ENCODE data around the gene GSTM3. TPM values are rescaled to one million over a fixed set of nuclear protein-coding genes. Genes with fewer than 3 reads are reported as not detected.

The GSTM3 gene
- total and polyA plus RNA-seq, 10 donors, result 8.9 to 44.0 (median 20.9) TPM

DNA sequence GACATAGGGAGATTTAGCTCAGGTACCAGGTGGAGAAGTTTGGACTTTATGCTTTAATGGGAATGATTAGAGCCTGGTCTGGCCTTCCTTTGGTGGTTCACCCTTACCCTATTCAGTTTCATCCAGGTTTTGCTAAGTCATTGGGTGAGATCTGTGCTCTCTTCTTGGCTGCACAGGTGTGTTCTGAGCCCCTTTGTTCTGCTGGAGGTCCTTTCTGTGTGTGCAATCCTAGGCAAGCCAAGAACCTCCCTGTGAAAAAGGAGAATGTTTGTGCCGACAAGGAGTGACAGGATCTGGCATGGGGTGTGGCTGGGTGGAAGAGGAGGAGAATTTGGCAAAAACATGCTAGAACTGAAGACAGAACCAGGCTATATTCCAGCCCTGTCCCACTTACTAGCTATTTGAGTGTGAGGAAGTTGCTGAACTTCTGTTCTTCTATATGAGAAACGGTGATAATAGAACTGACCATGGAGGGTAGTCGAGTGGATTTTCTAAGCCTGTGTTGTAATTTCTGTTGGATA lies 24.2 kb downstream of the GSTM3 start:
- H3K9me3 ChIP-seq, result no peaks in the 10 kb centered on the region
- H3K36me3 ChIP-seq, result no peaks in the 10 kb centered on the region
- intact Hi-C loops (cut with DNase I; ENCODE audit: low total_unique reads), result no loop called here
- no peak overlapping the region for H3K27ac ChIP-seq
- no peaks in the 10 kb centered on the region for H3K4me1 ChIP-seq
- no peak for DNase-seq
- H3K27me3 ChIP-seq (replicated peaks in 1 of 7), result peaks cover 0 to 10% (median 0%) of the 10 kb centered on the region in 7 donors
- TF ChIP-seq POLR2AphosphoS5 (IDR thresholded peaks at IDR 0.05), result no peak
- no peak for TF ChIP-seq POLR2A (IDR thresholded peaks at IDR 0.05)
- TF ChIP-seq, protein P1, sequence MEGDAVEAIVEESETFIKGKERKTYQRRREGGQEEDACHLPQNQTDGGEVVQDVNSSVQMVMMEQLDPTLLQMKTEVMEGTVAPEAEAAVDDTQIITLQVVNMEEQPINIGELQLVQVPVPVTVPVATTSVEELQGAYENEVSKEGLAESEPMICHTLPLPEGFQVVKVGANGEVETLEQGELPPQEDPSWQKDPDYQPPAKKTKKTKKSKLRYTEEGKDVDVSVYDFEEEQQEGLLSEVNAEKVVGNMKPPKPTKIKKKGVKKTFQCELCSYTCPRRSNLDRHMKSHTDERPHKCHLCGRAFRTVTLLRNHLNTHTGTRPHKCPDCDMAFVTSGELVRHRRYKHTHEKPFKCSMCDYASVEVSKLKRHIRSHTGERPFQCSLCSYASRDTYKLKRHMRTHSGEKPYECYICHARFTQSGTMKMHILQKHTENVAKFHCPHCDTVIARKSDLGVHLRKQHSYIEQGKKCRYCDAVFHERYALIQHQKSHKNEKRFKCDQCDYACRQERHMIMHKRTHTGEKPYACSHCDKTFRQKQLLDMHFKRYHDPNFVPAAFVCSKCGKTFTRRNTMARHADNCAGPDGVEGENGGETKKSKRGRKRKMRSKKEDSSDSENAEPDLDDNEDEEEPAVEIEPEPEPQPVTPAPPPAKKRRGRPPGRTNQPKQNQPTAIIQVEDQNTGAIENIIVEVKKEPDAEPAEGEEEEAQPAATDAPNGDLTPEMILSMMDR (IDR thresholded peaks at IDR 0.05 in 8 of 11, conservative IDR thresholded peaks at IDR 0.05 in 3 of 11), result no peak
- H3K4me3 ChIP-seq, result no peak overlapping the region
- WGBS, 5 donors, result 64 to 90% (median 69%) methylated on average over 3 of the region's 3 CpGs

DNA sequence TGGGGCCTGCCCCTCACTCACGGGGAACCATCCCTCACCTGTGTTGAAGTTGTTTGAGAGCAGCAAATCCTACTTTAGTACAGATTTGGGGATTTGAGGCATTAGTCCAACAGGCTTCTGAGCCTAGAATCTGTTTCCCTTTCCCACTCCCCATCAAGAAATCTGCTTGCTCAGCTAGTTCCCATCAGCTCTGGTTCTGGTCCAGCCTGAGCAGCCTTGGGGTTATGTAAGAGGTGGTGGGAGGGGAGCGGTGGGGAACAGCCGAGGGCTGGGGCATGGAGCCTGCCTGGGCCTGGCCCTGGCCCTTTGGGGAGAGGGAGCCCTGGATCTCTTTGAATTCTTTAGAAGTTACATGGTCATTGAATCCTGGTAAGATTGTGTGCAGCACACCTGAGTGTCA lies 24.7 kb downstream of the GSTM3 start:
- H3K36me3 ChIP-seq, result no peaks in the 10 kb centered on the region
- 84 to 93% (median 86%) methylated on average over 3 of the region's 3 CpGs for WGBS, 5 donors
- no peak for DNase-seq
- H3K27me3 ChIP-seq (replicated peaks in 1 of 7), result peaks cover 0 to 10% (median 0%) of the 10 kb centered on the region in 7 donors
- intact Hi-C loops (cut with DNase I; ENCODE audit: low total_unique reads), result no loop called here
- no peak overlapping the region for H3K4me3 ChIP-seq
- H3K9me3 ChIP-seq, result no peaks in the 10 kb centered on the region
- TF ChIP-seq, protein P1 (IDR thresholded peaks at IDR 0.05 in 8 of 11, conservative IDR thresholded peaks at IDR 0.05 in 3 of 11), result no peak
- no peak for TF ChIP-seq POLR2A (IDR thresholded peaks at IDR 0.05)
- TF ChIP-seq POLR2AphosphoS5 (IDR thresholded peaks at IDR 0.05), result no peak
- H3K4me1 ChIP-seq, result no peaks in the 10 kb centered on the region
- no peak overlapping the region for H3K27ac ChIP-seq

DNA sequence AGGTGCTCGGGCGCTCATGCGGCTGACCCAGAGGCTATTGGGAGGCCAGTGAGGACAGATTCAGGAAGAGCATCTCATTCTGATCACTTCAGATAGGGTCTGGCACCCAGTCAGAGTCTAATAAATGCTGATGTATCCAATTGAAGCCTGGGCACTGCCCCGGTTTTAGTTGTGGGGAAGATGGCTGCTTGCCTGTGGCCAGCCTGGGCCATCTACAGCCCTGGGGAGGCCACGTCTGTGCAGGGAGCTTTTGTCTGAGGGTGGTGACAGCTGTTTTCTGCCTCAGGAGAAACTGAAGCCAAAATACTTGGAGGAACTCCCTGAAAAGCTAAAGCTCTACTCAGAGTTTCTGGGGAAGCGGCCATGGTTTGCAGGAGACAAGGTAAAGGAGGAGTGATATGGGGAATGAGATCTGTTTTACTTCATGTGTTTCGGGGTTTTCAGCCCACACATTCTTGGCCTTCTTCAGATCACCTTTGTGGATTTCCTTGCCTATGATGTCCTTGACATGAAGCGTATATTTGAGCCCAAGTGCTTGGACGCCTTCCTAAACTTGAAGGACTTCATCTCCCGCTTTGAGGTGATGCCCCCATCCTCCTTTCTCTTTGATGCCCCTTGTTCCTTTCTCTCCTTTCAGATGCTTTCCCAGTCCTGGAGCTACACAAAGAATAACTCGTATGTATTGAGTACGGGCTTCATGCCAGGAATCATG lies 26.0 kb downstream of the GSTM3 start:
- Histone ChIP-seq H3K4me3 (no peak overlapping the region), H3K27ac (no peak overlapping the region), H3K4me1 (no peaks in the 10 kb centered on the region), H3K36me3 (no peaks in the 10 kb centered on the region), H3K9me3 (peaks cover 0 to under 1% (median under 1%) of the 10 kb centered on the region in 8 donors), H3K27me3 (replicated peaks in 1 of 7) (peaks cover 0 to 10% (median 0%) of the 10 kb centered on the region in 7 donors)
- DNase-seq, result no peak
- WGBS, 5 donors, result 86 to 93% (median 89%) methylated on average over 11 to 12 of the region's 12 CpGs
- no peak for TF ChIP-seq POLR2A (IDR thresholded peaks at IDR 0.05)
- TF ChIP-seq, protein P1 (IDR thresholded peaks at IDR 0.05 in 8 of 11, conservative IDR thresholded peaks at IDR 0.05 in 3 of 11), result no peak
- TF ChIP-seq POLR2AphosphoS5 (IDR thresholded peaks at IDR 0.05), result no peak
- intact Hi-C loops (cut with DNase I; ENCODE audit: low total_unique reads), result no loop called here

DNA sequence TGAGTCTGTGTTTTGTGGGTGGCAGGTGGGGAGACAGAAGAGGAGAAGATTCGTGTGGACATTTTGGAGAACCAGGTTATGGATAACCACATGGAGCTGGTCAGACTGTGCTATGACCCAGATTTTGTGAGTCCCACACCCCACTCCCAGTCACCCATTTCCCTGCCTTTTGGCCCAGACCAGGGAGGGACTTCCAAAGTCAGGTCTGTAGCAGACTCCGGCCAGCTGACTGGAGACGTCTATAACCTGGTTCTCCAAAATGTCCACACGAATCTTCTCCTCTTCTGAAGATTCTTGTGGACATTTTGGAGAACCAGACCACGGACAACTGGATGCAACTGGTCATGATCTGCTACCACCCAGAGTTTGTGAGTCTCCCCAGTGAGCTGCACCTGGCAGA lies 27.2 kb downstream of the GSTM3 start:
- Histone ChIP-seq H3K27me3 (replicated peaks in 1 of 7) (peaks cover 0 to 10% (median 0%) of the 10 kb centered on the region in 7 donors), H3K4me3 (no peak overlapping the region), H3K4me1 (no peaks in the 10 kb centered on the region), H3K27ac (no peak overlapping the region), H3K9me3 (peaks cover 0 to 13% (median 12%) of the 10 kb centered on the region in 8 donors), H3K36me3 (no peaks in the 10 kb centered on the region)
- 83 to 90% (median 85%) methylated on average over 5 of the region's 5 CpGs for WGBS, 5 donors
- no peak for DNase-seq
- intact Hi-C loops (cut with DNase I; ENCODE audit: low total_unique reads), result no loop called here
- no peak for TF ChIP-seq POLR2A (IDR thresholded peaks at IDR 0.05)
- TF ChIP-seq POLR2AphosphoS5 (IDR thresholded peaks at IDR 0.05), result no peak
- TF ChIP-seq, protein P1 (IDR thresholded peaks at IDR 0.05 in 8 of 11, conservative IDR thresholded peaks at IDR 0.05 in 3 of 11), result no peak
